ENCODE data around the gene UBE2J2. TPM values are rescaled to one million over a fixed set of nuclear protein-coding genes. Genes with fewer than 3 reads are reported as not detected.
"Not testable (repeated sequence)": the region's sequence is repeated elsewhere in the genome, so short reads cannot be mapped to it uniquely, and the experiment has no call there.

Gene UBE2J2
- total RNA-seq (2014; rRNA removed; shearing (Covaris generic)) = 49.6 and 52.2 TPM in 2 replicates
- 43.4 and 58.0 TPM in 2 replicates for polyA plus RNA-seq (2014; cell fraction: nucleus; rRNA removed)

- peak; percentile 72 for DNase-seq (ENCODE audit: extremely low read depth, low read depth)
These were observed at the start of gene UBE2J2 for GRCh38 chr1:1273512-1274298. Gene UBE2J2, minus strand, starts transcription at chr1:1273854. Its CDS starts 5,862 bp downstream, at chr1:1267992.

DNA sequence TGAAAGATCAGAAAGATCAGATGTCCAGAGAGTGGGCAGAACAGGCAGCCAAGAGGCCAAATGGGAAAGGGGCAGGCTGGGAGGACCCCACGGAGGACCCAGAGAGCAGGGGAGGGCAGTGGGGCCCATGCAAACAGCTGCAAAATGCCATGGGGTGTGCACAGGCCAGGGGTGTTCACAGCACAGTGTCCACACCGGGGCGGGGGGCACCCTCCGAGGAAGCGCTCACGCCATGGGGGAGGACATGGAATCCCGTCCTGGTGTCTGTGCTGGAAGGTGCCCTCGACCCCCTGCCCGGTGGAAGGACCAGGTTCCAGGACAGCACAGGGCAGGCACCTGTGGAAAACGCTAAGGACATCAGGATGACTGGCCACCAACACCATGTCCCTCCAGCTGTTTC lies 49.3 kb upstream of the UBE2J2 start:
- no peak for DNase-seq (ENCODE audit: extremely low read depth, low read depth)

- no peak for DNase-seq (ENCODE audit: extremely low read depth, low read depth)
These were observed 48.8 kb upstream of the UBE2J2 start for GRCh38 chr1:1322418-1322817.

GRCh38 chr1:1321477-1321876 lies 47.8 kb upstream of the UBE2J2 start:
- no peak for DNase-seq (ENCODE audit: extremely low read depth, low read depth)

- no peak for DNase-seq (ENCODE audit: extremely low read depth, low read depth)
These were observed 47.2 kb upstream of the UBE2J2 start for GRCh38 chr1:1320666-1321448.

DNA sequence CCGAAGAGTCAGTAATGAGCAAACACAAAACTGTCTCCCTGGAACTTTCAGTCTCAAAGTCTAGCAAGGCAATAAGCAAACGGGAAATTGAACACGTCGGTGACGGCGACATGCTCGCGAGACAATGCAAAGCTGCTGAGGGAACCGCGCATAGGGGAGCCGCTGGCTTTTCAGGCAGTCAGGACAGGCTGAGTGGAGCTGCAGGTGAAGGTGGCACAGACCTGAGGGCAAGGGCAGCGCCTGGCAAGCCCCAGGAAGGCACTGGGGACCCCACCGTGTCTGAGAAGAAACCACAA lies 45.9 kb upstream of the UBE2J2 start:
- DNase-seq (ENCODE audit: extremely low read depth, low read depth) = no peak

DNA sequence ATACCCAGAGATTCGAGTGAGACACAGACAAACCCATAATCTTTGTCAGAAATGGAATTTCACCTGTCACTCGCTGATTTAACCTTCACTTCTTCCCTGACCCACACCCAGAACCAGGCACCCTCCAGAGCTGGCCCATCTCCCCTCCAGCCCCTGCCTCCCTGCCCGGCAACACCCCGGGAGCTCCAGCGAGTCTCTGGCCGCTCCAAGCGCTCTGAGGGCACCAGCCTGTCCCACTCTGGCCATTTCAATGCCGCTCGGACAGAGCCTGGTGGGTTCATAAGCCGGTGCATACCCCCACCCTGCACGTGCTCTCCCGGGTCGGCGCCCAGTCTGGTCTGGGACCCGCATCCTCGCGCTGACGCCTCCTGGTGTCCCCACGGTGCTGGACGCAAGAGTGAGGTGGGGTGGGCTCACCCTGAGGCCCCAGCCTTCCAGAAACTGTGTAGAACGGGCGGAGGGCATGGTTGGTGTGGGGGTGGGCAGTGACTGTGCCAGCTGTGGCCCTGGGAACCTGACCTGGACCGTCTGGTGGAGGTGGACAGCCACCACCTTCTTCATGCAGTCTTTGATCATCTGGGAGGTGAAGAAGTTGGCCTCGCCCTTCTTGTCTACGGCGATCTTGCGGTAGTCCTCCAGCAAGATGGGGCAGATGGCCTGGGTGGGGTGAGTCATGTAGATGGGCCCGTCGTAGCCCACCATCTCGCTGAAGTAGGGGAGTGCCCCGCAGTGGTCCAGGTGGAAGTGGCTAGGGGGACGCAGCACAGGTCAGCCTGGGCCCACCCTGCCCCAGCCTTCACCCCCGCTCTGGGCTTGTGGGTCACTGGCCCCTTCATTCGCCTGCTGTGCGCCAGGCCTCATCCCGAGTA lies 45.4 kb upstream of the UBE2J2 start:
- DNase-seq (ENCODE audit: extremely low read depth, low read depth) = no peak

- no peak for DNase-seq (ENCODE audit: extremely low read depth, low read depth)
These were observed 44.5 kb upstream of the UBE2J2 start for GRCh38 chr1:1318131-1318652.

GRCh38 chr1:1317420-1317819 lies 43.8 kb upstream of the UBE2J2 start:
- no peak for DNase-seq (ENCODE audit: extremely low read depth, low read depth)

- DNase-seq (ENCODE audit: extremely low read depth, low read depth) = not testable (repeated sequence)
These were observed 42.5 kb upstream of the UBE2J2 start for GRCh38 chr1:1316199-1316598.

- DNase-seq (ENCODE audit: extremely low read depth, low read depth) = no peak
These were observed 41.8 kb upstream of the UBE2J2 start for GRCh38 chr1:1315435-1315954.

GRCh38 chr1:1314678-1315335 lies 41.2 kb upstream of the UBE2J2 start:
- DNase-seq (ENCODE audit: extremely low read depth, low read depth) = no peak

GRCh38 chr1:1314237-1314586 lies 40.6 kb upstream of the UBE2J2 start:
- no peak for DNase-seq (ENCODE audit: extremely low read depth, low read depth)

DNA sequence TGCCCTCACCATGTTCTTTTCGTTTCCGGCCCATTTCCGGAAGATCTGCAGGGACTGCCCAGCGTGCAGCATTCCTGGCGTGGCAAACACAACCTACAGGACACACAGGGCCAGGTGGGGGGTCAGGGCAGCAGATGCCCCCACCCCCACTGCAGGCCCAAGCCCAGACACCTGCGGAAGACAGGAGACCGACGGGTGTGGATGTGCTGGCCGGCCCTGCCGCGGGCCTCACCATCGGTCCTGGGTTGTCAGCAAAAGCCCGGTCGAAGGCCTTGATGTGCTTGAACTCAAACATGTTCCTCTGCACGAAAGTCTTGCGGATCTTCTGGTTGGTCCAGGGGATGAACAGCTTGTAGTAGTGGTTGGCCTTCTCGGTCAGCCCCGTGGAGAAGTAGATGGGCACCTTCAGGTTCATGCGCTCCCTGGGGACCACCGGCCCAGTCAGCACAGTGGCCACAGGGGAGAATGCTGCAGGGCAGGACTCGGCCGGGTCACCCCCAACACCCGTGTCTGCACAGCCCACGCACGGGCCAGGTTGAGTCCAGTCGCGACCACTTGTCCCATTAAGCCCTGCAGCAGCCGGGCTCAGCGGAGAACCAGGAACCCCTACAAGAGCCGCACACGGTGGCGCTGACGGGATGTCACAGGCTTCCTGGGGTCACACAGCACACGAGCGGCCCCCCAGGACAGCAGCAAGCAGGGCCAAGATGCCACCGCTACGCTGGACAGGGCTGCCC lies 40.0 kb upstream of the UBE2J2 start:
- no peak for DNase-seq (ENCODE audit: extremely low read depth, low read depth)

GRCh38 chr1:1312450-1313314 lies 39.0 kb upstream of the UBE2J2 start:
- no peak for DNase-seq (ENCODE audit: extremely low read depth, low read depth)

GRCh38 chr1:1311107-1312104 lies 37.8 kb upstream of the UBE2J2 start:
- no peak for DNase-seq (ENCODE audit: extremely low read depth, low read depth)

- no peak for DNase-seq (ENCODE audit: extremely low read depth, low read depth)
These were observed 36.9 kb upstream of the UBE2J2 start for GRCh38 chr1:1310476-1311053.
